ENCODE results near the gene LTB. TPM values are rescaled to one million over a fixed set of nuclear protein-coding genes. Genes with fewer than 3 reads are reported as not detected.

Gene LTB
- polyA plus RNA-seq, 1 of the 3 experiments (the other 2 are of a cell fraction): 0.10 TPM

DNA sequence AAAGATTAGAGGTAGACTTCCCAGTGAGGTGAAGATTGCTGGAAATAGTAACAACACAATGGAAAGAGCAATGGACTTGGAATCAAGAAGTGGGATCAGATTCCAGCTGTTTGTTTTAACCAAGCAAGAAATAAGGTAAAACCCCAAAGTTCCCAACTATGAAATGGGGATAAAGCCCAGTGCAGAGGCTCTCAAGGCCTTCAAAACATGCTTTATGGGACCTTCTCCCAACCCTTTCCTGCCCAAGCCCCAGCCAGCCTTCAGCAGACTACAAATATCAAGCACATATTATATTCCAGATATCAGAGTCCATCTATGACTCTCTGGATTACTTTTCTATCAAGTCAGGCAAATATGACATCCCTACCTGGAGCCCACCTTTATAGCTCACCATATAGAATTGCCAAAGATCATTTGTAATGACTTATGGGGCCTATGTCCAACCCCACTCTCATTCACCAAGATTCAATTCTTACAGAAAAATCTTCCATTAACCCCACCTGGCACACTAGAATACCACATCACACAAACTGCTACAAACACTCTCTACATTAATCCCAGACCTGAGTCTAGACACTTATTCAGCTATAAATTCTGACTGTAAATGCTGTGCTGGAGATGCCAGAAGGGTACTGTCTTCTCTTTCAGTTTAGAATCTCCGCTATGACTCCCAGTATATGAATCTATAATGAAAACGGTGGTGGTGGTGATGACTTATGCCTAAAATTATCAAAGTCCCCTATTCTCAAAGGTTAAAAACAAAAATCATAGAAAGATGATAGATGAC is 46.5 kb downstream of the LTB start:
- ChIA-PET POLR2A (no interaction called here), CTCF (interaction anchor here (0.9 to 2.5 kb wide), 3 partner anchors 12 to 63 kb away, joined by 3 to 8 read pairs (median 6); partner anchors contain the start of gene NFKBIL1)
- H3K27ac ChIP-seq (ENCODE audit: low read depth in 2 of 2, low read length in 1 of 2): no peak overlapping the region
- no peak for DNase-seq
- peaks cover 66% of the 10 kb centered on the region for H3K79me2 ChIP-seq (ENCODE audit: insufficient read depth)
- peaks cover 86% of the 10 kb centered on the region for H4K20me1 ChIP-seq (ENCODE audit: insufficient read depth)
- no peak overlapping the region for H2AFZ ChIP-seq (ENCODE audit: low read depth)
- TF ChIP-seq GABPA (IDR thresholded peaks at IDR 0.05; ENCODE audit: low read depth) (no peak), RXRA (IDR thresholded peaks at IDR 0.05; ENCODE audit: borderline replicate concordance, low read depth) (no peak), NFIC (IDR thresholded peaks at IDR 0.05; ENCODE audit: borderline replicate concordance) (no peak), RFX5 (IDR thresholded peaks at IDR 0.05; ENCODE audit: low read length) (no peak), SMC3 (IDR thresholded peaks at IDR 0.05; ENCODE audit: low read depth, low read length) (no peak), POLR2AphosphoS5 (IDR thresholded peaks at IDR 0.05; ENCODE audit: low read depth, low read length) (no peak), MXI1 (IDR thresholded peaks at IDR 0.05; ENCODE audit: low read depth, low read length) (no peak), ELF1 (IDR thresholded peaks at IDR 0.05) (no peak), EZH2phosphoT487 (IDR thresholded peaks at IDR 0.05; ENCODE audit: borderline replicate concordance, low read depth) (no peak), FOXJ3 (CRISPR knock-in tag; IDR thresholded peaks at IDR 0.05) (no peak), CHD2 (IDR thresholded peaks at IDR 0.05; ENCODE audit: low read length, partially characterized antibody) (no peak), FOXM1 (IDR thresholded peaks at IDR 0.05; ENCODE audit: low read depth) (no peak), GATA2 (CRISPR knock-in tag; IDR thresholded peaks at IDR 0.05) (no peak), RCOR1 (IDR thresholded peaks at IDR 0.05; ENCODE audit: low read length) (no peak)
- TF ChIP-seq, protein P1, sequence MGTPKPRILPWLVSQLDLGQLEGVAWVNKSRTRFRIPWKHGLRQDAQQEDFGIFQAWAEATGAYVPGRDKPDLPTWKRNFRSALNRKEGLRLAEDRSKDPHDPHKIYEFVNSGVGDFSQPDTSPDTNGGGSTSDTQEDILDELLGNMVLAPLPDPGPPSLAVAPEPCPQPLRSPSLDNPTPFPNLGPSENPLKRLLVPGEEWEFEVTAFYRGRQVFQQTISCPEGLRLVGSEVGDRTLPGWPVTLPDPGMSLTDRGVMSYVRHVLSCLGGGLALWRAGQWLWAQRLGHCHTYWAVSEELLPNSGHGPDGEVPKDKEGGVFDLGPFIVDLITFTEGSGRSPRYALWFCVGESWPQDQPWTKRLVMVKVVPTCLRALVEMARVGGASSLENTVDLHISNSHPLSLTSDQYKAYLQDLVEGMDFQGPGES (IDR thresholded peaks at IDR 0.05; ENCODE audit: low read depth, low read length): no peak
- TF ChIP-seq, protein P2, sequence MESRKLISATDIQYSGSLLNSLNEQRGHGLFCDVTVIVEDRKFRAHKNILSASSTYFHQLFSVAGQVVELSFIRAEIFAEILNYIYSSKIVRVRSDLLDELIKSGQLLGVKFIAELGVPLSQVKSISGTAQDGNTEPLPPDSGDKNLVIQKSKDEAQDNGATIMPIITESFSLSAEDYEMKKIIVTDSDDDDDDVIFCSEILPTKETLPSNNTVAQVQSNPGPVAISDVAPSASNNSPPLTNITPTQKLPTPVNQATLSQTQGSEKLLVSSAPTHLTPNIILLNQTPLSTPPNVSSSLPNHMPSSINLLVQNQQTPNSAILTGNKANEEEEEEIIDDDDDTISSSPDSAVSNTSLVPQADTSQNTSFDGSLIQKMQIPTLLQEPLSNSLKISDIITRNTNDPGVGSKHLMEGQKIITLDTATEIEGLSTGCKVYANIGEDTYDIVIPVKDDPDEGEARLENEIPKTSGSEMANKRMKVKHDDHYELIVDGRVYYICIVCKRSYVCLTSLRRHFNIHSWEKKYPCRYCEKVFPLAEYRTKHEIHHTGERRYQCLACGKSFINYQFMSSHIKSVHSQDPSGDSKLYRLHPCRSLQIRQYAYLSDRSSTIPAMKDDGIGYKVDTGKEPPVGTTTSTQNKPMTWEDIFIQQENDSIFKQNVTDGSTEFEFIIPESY (IDR thresholded peaks at IDR 0.05; ENCODE audit: borderline replicate concordance, low read depth): no peak
- TF ChIP-seq, protein P3, sequence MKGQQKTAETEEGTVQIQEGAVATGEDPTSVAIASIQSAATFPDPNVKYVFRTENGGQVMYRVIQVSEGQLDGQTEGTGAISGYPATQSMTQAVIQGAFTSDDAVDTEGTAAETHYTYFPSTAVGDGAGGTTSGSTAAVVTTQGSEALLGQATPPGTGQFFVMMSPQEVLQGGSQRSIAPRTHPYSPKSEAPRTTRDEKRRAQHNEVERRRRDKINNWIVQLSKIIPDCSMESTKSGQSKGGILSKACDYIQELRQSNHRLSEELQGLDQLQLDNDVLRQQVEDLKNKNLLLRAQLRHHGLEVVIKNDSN (IDR thresholded peaks at IDR 0.05; ENCODE audit: borderline replicate concordance, low read depth): no peak
- TF ChIP-seq, protein P4, sequence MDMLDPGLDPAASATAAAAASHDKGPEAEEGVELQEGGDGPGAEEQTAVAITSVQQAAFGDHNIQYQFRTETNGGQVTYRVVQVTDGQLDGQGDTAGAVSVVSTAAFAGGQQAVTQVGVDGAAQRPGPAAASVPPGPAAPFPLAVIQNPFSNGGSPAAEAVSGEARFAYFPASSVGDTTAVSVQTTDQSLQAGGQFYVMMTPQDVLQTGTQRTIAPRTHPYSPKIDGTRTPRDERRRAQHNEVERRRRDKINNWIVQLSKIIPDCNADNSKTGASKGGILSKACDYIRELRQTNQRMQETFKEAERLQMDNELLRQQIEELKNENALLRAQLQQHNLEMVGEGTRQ (IDR thresholded peaks at IDR 0.05; ENCODE audit: borderline replicate concordance, low read depth, low read length): no peak
- TF ChIP-seq, protein P5, sequence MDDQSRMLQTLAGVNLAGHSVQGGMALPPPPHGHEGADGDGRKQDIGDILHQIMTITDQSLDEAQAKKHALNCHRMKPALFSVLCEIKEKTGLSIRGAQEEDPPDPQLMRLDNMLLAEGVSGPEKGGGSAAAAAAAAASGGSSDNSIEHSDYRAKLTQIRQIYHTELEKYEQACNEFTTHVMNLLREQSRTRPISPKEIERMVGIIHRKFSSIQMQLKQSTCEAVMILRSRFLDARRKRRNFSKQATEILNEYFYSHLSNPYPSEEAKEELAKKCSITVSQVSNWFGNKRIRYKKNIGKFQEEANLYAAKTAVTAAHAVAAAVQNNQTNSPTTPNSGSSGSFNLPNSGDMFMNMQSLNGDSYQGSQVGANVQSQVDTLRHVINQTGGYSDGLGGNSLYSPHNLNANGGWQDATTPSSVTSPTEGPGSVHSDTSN (IDR thresholded peaks at IDR 0.05): no peak
- H3K27me3 ChIP-seq (ENCODE audit: insufficient read depth): no peaks in the 10 kb centered on the region
- WGBS (ENCODE audit: low lambda C conversion rate): 54% methylated on average over 2 of the region's 2 CpGs
- peaks cover 15 to 19% of the 10 kb centered on the region in 2 experiments; a peak in 3 of 4 replicates for H3K4me1 ChIP-seq (ENCODE audit: control insufficient read depth in 1 of 2, insufficient read depth in 2 of 2, low read depth in 1 of 2, low read length in 1 of 2)
- H3K4me3 ChIP-seq (ENCODE audit: low read depth in 2 of 2, low read length in 1 of 2): no peak overlapping the region
- peaks cover 17% of the 10 kb centered on the region for H3F3A ChIP-seq (replicated peaks; ENCODE audit: insufficient read depth)
- no peak overlapping the region for H3K4me2 ChIP-seq
- H3K9me2 ChIP-seq: no peaks in the 10 kb centered on the region
- H3K9ac ChIP-seq: no peak overlapping the region
- peaks cover 82 to 90% of the 10 kb centered on the region in 2 experiments for H3K36me3 ChIP-seq (replicated peaks in 1 of 2; ENCODE audit: control insufficient read depth in 1 of 2, insufficient read depth in 2 of 2, low read length in 1 of 2)
- no peaks in the 10 kb centered on the region for H3K9me3 ChIP-seq
